ENCODE results near the gene PDCD2L.

DNA sequence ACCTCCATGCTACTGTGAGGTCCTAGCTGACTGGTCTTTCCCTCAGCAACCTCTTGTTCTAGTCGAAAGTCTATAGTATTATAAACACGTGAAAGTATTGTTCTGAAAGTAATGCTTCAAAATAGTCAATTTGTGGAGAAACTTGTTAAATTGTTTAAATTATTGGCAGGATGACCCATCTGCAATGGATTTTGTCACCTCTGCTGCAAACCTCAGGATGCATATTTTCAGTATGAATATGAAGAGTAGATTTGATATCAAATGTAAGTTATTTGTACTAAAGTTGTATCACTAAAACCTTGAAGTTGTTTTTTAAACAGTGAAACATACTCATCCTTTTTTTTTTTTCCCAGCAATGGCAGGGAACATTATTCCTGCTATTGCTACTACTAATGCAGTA lies 49.9 kb downstream of the PDCD2L start:
- TF ChIP-seq CTCF (IDR thresholded peaks at IDR 0.05): no peak
- TF ChIP-seq POLR2A (IDR thresholded peaks at IDR 0.05): no peak
